ENCODE results near the gene SULT1C3.

SULT1C3 gene

GRCh38 chr2:108260773-108261172 lies 21.0 kb downstream of the SULT1C3 start:
- peaks cover 5% of the 10 kb centered on the region for H3K27me3 ChIP-seq (ENCODE audit: insufficient read depth, poor library complexity, severe bottlenecking)
- H3K4me3 ChIP-seq (replicated peaks; ENCODE audit: insufficient read depth, low read length) = no peak overlapping the region
- DNase-seq (ENCODE audit: low read depth in 1 of 2, low spot score in 1 of 2) = no peak
- no peak for TF ChIP-seq POLR2AphosphoS5 (IDR thresholded peaks at IDR 0.05; ENCODE audit: low read depth)
- TF ChIP-seq SPI1 (IDR thresholded peaks at IDR 0.05; ENCODE audit: borderline replicate concordance, low read depth) = no peak
- no peak for TF ChIP-seq CTCF (IDR thresholded peaks at IDR 0.05; ENCODE audit: insufficient read depth, low read length)
- TF ChIP-seq GABPA (IDR thresholded peaks at IDR 0.05; ENCODE audit: low read depth) = no peak
- TF ChIP-seq, protein P1, sequence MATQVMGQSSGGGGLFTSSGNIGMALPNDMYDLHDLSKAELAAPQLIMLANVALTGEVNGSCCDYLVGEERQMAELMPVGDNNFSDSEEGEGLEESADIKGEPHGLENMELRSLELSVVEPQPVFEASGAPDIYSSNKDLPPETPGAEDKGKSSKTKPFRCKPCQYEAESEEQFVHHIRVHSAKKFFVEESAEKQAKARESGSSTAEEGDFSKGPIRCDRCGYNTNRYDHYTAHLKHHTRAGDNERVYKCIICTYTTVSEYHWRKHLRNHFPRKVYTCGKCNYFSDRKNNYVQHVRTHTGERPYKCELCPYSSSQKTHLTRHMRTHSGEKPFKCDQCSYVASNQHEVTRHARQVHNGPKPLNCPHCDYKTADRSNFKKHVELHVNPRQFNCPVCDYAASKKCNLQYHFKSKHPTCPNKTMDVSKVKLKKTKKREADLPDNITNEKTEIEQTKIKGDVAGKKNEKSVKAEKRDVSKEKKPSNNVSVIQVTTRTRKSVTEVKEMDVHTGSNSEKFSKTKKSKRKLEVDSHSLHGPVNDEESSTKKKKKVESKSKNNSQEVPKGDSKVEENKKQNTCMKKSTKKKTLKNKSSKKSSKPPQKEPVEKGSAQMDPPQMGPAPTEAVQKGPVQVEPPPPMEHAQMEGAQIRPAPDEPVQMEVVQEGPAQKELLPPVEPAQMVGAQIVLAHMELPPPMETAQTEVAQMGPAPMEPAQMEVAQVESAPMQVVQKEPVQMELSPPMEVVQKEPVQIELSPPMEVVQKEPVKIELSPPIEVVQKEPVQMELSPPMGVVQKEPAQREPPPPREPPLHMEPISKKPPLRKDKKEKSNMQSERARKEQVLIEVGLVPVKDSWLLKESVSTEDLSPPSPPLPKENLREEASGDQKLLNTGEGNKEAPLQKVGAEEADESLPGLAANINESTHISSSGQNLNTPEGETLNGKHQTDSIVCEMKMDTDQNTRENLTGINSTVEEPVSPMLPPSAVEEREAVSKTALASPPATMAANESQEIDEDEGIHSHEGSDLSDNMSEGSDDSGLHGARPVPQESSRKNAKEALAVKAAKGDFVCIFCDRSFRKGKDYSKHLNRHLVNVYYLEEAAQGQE (IDR thresholded peaks at IDR 0.05; ENCODE audit: insufficient replicate concordance, low read depth) = no peak
- no peak overlapping the region for H3K27ac ChIP-seq (replicated peaks)

DNA sequence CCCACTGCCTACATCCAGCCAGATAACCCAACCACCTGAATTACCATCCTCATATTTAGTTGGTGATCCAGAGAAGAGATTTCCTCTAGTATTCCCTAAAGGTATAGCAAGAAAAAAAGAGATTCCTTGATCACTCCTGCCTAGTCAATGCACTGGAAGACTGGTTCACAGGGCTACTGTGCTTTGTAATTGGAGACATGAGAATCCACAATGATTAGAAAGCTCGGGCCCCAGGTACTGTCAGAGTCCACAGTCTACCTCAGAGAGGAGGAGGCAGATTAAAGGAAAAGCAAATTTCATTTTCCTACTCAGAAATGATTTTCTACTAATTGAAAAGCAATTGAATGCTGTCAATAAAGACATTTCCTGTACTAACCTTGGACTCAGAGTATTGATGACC lies 22.3 kb downstream of the SULT1C3 start:
- TF ChIP-seq, protein P1 (IDR thresholded peaks at IDR 0.05; ENCODE audit: insufficient replicate concordance, low read depth) = no peak
- TF ChIP-seq CTCF (IDR thresholded peaks at IDR 0.05; ENCODE audit: insufficient read depth, low read length) (no peak), SPI1 (IDR thresholded peaks at IDR 0.05; ENCODE audit: borderline replicate concordance, low read depth) (no peak)
- Histone ChIP-seq H3K4me3 (replicated peaks; ENCODE audit: insufficient read depth, low read length) (no peak overlapping the region), H3K27me3 (ENCODE audit: insufficient read depth, poor library complexity, severe bottlenecking) (peaks cover 5% of the 10 kb centered on the region), H3K27ac (replicated peaks) (no peak overlapping the region)
- no peak for DNase-seq (ENCODE audit: low read depth in 1 of 2, low spot score in 1 of 2)

DNA sequence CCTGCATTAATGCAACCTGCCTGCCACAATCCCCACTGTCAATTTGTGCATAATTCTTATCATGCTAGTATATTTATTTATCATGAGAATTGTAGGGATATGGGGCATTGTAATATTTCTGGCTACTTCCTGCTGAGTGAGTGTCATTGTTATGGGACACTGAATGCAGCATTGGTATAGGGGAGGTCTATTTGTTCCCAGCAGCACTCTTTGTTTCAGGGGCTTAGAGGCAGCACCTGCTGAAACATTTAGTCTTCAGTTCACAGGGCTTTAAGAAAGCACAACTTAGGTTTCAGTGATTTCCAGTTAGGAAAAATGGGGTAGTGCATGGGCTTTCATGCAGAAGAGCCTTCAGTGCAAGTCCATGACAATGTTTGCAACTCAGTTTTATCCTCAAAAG lies 23.6 kb downstream of the SULT1C3 start:
- no peak for DNase-seq (ENCODE audit: low read depth in 1 of 2, low spot score in 1 of 2)
- no peak overlapping the region for H3K27ac ChIP-seq (replicated peaks)
- TF ChIP-seq POLR2AphosphoS5 (IDR thresholded peaks at IDR 0.05; ENCODE audit: low read depth) (no peak), GABPA (IDR thresholded peaks at IDR 0.05; ENCODE audit: low read depth) (no peak), CTCF (IDR thresholded peaks at IDR 0.05; ENCODE audit: insufficient read depth, low read length) (no peak), SPI1 (IDR thresholded peaks at IDR 0.05; ENCODE audit: borderline replicate concordance, low read depth) (no peak)
- TF ChIP-seq, protein P1 (IDR thresholded peaks at IDR 0.05; ENCODE audit: insufficient replicate concordance, low read depth) = no peak
- peaks cover 5% of the 10 kb centered on the region for H3K27me3 ChIP-seq (ENCODE audit: insufficient read depth, poor library complexity, severe bottlenecking)
- H3K4me3 ChIP-seq (replicated peaks; ENCODE audit: insufficient read depth, low read length) = no peak overlapping the region
